Immature natural killer cell (primary cell): ENCODE measurements around the gene DNAJB5. TPM values are rescaled to one million over a fixed set of nuclear protein-coding genes. Genes with fewer than 3 reads are reported as not detected.

Experiments
- DNase-seq, 3 donors: peaks; one replicate each; pipeline ENCODE4 v3.0.0; 2022; ENCODE audit warnings: mixed read lengths in 1 of 3
- H3K27ac Mint-ChIP-seq, 6 donors: one replicate each; pipeline ENCODE4 v1.8.0; 2020; ENCODE audit warnings: mixed read lengths in 6 of 6, mild to moderate bottlenecking in 5 of 6, inconsistent platforms in 4 of 6, moderate library complexity in 3 of 6
- H3K27me3 Mint-ChIP-seq, 3 donors: one replicate each; pipeline ENCODE4 v1.8.0; 2020 to 2021; ENCODE audit warnings: low read depth in 3 of 3, mild to moderate bottlenecking in 3 of 3, mixed read lengths in 3 of 3, moderate library complexity in 3 of 3, inconsistent platforms in 1 of 3
- H3K36me3 Mint-ChIP-seq, 3 donors: one replicate each; pipeline ENCODE4 v1.8.0; 2020; ENCODE audit warnings: mixed read lengths in 3 of 3, inconsistent platforms in 2 of 3, mild to moderate bottlenecking in 2 of 3
- H3K4me1 Mint-ChIP-seq, 2 donors: one replicate each; pipeline ENCODE4 v1.8.0; 2020; ENCODE audit warnings: inconsistent platforms in 2 of 2, mild to moderate bottlenecking in 2 of 2, mixed read lengths in 2 of 2, moderate library complexity in 1 of 2
- H3K4me3 Mint-ChIP-seq, 5 donors: one replicate each; pipeline ENCODE4 v1.8.0; 2020; ENCODE audit warnings: mild to moderate bottlenecking in 5 of 5, mixed read lengths in 5 of 5, inconsistent platforms in 3 of 5, moderate library complexity in 3 of 5
- H3K9me3 Mint-ChIP-seq, 6 donors: one replicate each; pipeline ENCODE4 v1.8.0; 2020; ENCODE audit warnings: mild to moderate bottlenecking in 6 of 6, mixed read lengths in 6 of 6, inconsistent platforms in 4 of 6, moderate library complexity in 3 of 6
- polyA plus RNA-seq, 3 donors: library from polyadenylated mRNA; unstranded; fragments of 300-500 nt; fragmentation: Illumina TruSeq; gene quantifications; one replicate each; pipeline ENCODE4 v1.2.3, GENCODE V29; 2021

The DNAJB5 gene
- polyA plus RNA-seq, 3 donors from 2014 or later, result 1.0 to 1.7 (median 1.4) TPM

DNA sequence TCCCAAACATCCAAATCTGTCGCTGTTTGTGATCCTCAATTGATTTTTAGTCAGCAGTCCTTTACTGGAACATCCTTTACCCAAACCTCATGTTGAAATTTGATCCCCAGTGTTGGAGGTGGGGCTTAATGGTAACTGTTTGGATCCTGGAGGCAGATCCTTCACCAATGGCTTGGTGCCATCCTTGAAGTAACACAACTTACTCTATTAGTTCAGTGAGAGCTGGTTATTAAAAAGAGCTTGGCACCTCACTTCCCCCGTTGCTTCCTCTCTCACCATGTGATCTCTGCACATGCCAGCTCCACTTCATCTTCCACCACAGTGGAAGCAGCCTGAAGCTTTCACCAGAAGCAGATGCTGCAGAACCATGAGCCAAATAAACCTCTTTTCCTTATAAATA is 40.3 kb downstream of the DNAJB5 start:
- H3K27me3 Mint-ChIP-seq, result peaks cover 0 to 2% (median 2%) of the 10 kb centered on the region in 3 donors
- H3K9me3 Mint-ChIP-seq, result no peaks in the 10 kb centered on the region
- peaks cover 0 to 7% (median 6%) of the 10 kb centered on the region in 3 donors for H3K36me3 Mint-ChIP-seq
- no peak for DNase-seq
- H3K4me3 Mint-ChIP-seq, result no peak overlapping the region
- H3K27ac Mint-ChIP-seq, result no peak overlapping the region
- no peaks in the 10 kb centered on the region for H3K4me1 Mint-ChIP-seq

GRCh38 chr9:35033101-35033500 is 43.6 kb downstream of the DNAJB5 start:
- Mint-ChIP-seq H3K4me3 (no peak overlapping the region), H3K27me3 (peaks cover 0 to 2% (median 2%) of the 10 kb centered on the region in 3 donors), H3K9me3 (no peaks in the 10 kb centered on the region), H3K27ac (no peak overlapping the region), H3K36me3 (peaks cover 0 to 7% (median 6%) of the 10 kb centered on the region in 3 donors), H3K4me1 (peaks cover 7 to 12% of the 10 kb centered on the region in 2 donors)
- DNase-seq, result no peak

- Mint-ChIP-seq H3K27me3 (peaks cover 0 to 2% (median 0%) of the 10 kb centered on the region in 3 donors), H3K4me3 (peak overlapping the region; percentile 48 to 72 (median 59)), H3K9me3 (no peaks in the 10 kb centered on the region), H3K27ac (peak overlapping the region in 2 of 6 donors; percentile 17 to 25), H3K36me3 (peaks cover 0 to 14% (median 4%) of the 10 kb centered on the region in 3 donors), H3K4me1 (peaks cover 7 to 12% of the 10 kb centered on the region in 2 donors)
- DNase-seq, result no peak
Observed at GRCh38 chr9:35035851-35036701, 46.5 kb downstream of the DNAJB5 start.

GRCh38 chr9:35042081-35042604 is 52.6 kb downstream of the DNAJB5 start:
- Mint-ChIP-seq H3K4me3 (no peak overlapping the region), H3K27ac (peak overlapping the region in 2 of 6 donors; percentile 32 to 37), H3K36me3 (peaks cover 0 to 17% (median 15%) of the 10 kb centered on the region in 3 donors), H3K9me3 (no peaks in the 10 kb centered on the region), H3K27me3 (peaks cover 0 to 4% (median 0%) of the 10 kb centered on the region in 3 donors), H3K4me1 (no peaks in the 10 kb centered on the region)
- DNase-seq, result no peak

GRCh38 chr9:35042891-35043545 is 53.5 kb downstream of the DNAJB5 start:
- Mint-ChIP-seq H3K4me3 (no peak overlapping the region), H3K27me3 (peaks cover 0 to 4% (median 0%) of the 10 kb centered on the region in 3 donors), H3K36me3 (peaks cover 0 to 17% (median 15%) of the 10 kb centered on the region in 3 donors), H3K27ac (peak overlapping the region in 1 of 6 donors; percentile 37), H3K9me3 (no peaks in the 10 kb centered on the region), H3K4me1 (no peaks in the 10 kb centered on the region)
- DNase-seq, result no peak

DNA sequence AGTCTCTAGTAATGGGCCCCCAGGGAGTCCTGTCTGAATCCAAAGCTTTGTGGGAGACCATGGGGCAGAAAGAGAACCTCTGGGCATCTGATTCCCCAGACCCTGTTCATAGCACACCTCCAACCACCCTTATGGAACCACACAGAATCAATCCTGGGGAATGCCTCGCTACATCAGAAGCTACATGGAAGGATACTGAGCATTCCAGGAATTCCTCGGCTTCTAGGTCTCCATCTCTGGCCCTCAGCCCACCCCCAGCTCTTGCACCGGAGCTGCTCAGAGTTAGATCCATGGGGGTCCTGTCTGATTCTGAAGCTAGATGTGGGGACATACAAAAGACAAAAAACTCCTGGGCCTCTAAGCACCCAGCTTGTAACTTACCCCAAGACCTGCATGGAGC is 54.5 kb downstream of the DNAJB5 start:
- H3K4me1 Mint-ChIP-seq, result no peaks in the 10 kb centered on the region
- peaks cover 5 to 23% (median 19%) of the 10 kb centered on the region in 3 donors for H3K36me3 Mint-ChIP-seq
- no peaks in the 10 kb centered on the region for H3K9me3 Mint-ChIP-seq
- H3K27me3 Mint-ChIP-seq, result peaks cover 0 to 4% (median 0%) of the 10 kb centered on the region in 3 donors
- DNase-seq, result no peak
- no peak overlapping the region for H3K27ac Mint-ChIP-seq
- H3K4me3 Mint-ChIP-seq, result no peak overlapping the region

Other genes with a start within 250 kb of the DNAJB5 start
- not detected for gene PHF24, start 31.5 kb upstream of the DNAJB5 start, polyA plus RNA-seq
- 100 to 1,000 TPM; 173 to 252 (median 248) TPM for gene VCP, start 82.9 kb downstream of the DNAJB5 start, polyA plus RNA-seq
- 10 to 100 TPM in 2 of 3 donors, 1 to 10 TPM in 1; 9.5 to 15.0 (median 10.6) TPM for gene FANCG, start 90.2 kb downstream of the DNAJB5 start, polyA plus RNA-seq
- 10 to 100 TPM; 23.6 to 38.9 (median 27.8) TPM for gene PIGO, start 106.8 kb downstream of the DNAJB5 start, polyA plus RNA-seq
- 100 to 1,000 TPM in 2 of 3 donors, 10 to 100 TPM in 1; 79.7 to 155 (median 116) TPM for gene STOML2, start 113.4 kb downstream of the DNAJB5 start, polyA plus RNA-seq
- gene ATOSB, start 126.1 kb downstream of the DNAJB5 start, polyA plus RNA-seq, result 10 to 100 TPM in 1 of 3 donors, 1 to 10 TPM in 2; 3.3 to 15.6 (median 5.3) TPM
- under 1 TPM in 1 of 3 donors, not detected in 2; 0.07 TPM for gene UNC13B, start 172.3 kb downstream of the DNAJB5 start, polyA plus RNA-seq